H1 (cell line): ENCODE results near the gene ERI3. TPM values are rescaled to one million over a fixed set of nuclear protein-coding genes. Genes with fewer than 3 reads are reported as not detected.

Experiments used
- CTCF ChIA-PET: fragments of 300-600 bp; sonication (Branson Sonifier 250); formaldehyde crosslinking; loops from one replicate; lab custom pipeline; 2021; ENCODE audit not compliant: partially characterized antibody; lab: Charles Lee
- POLR2A ChIA-PET: fragments of 300-600 bp; sonication (Branson Sonifier 250); formaldehyde crosslinking; loops from one replicate; lab custom pipeline; 2021; ENCODE audit warnings: inconsistent platforms; ENCODE audit not compliant: partially characterized antibody; lab: Charles Lee
- DNase-seq, 2 experiments: peaks; one replicate each; pipeline versions ENCODE4 v3.0.0 to v3.0.0-alpha.2; 2010 to 2022; ENCODE audit warnings: low spot score in 2 of 2, low read depth in 1 of 2, mixed read lengths in 1 of 2
- FAIRE-seq: peaks from 2 replicates; lab custom pipeline; 2011; peaks lifted over from hg19 to GRCh38; lab: Jason Lieb, UNC
- H2AFZ ChIP-seq: 2 replicates; pipeline ENCODE4 v1.8.1; 2012; ENCODE audit warnings: low read length, inconsistent platforms
- H2AK5ac ChIP-seq: 2 replicates; pipeline ENCODE4 v1.6.1; 2013; ENCODE audit warnings: low read depth, low read length
- H2BK120ac ChIP-seq: replicated peaks from 2 replicates; pipeline ENCODE3; 2013; ENCODE audit warnings: low read depth, low read length, inconsistent platforms
- H2BK12ac ChIP-seq: 2 replicates; pipeline ENCODE4 v1.6.1; 2013; ENCODE audit warnings: low read depth, low read length
- H2BK15ac ChIP-seq: 2 replicates; pipeline ENCODE4 v1.6.1; 2013; ENCODE audit warnings: low read length
- H2BK20ac ChIP-seq: 2 replicates; pipeline ENCODE4 v1.6.1; 2013; ENCODE audit warnings: low read length
- H2BK5ac ChIP-seq: 2 replicates; pipeline ENCODE4 v1.6.1; 2013; ENCODE audit warnings: low read depth, low read length
- H3K14ac ChIP-seq: 2 replicates; pipeline ENCODE4 v1.6.1; 2013; ENCODE audit warnings: inconsistent platforms; ENCODE audit not compliant: insufficient read length
- H3K18ac ChIP-seq: 2 replicates; pipeline ENCODE4 v1.6.1; 2013; ENCODE audit warnings: low read length; ENCODE audit errors: extremely low read depth
- H3K23ac ChIP-seq: 2 replicates; pipeline ENCODE4 v1.6.1; 2013; ENCODE audit warnings: inconsistent platforms; ENCODE audit not compliant: insufficient read length
- H3K23me2 ChIP-seq: 2 replicates; pipeline ENCODE4 v1.6.1; 2013; ENCODE audit warnings: low read depth, low read length
- H3K27ac ChIP-seq: 2 replicates; pipeline ENCODE4 v1.6.1; 2011; ENCODE audit warnings: low read depth, low read length, inconsistent platforms
- H3K27me3 ChIP-seq, 4 experiments: replicated peaks in 1 of 4; 1 replicate in 1 of 4; 2 replicates in 3 of 4; pipeline versions ENCODE4 v1.6.1 to v1.8.1; 2011 to 2013; ENCODE audit warnings: low read length in 3 of 4, mild to moderate bottlenecking in 3 of 4, inconsistent platforms in 2 of 4, mixed read lengths in 2 of 4, moderate library complexity in 1 of 4; ENCODE audit not compliant: control insufficient read depth in 3 of 4, insufficient read depth in 3 of 4; ENCODE audit errors: extremely low read depth in 1 of 4
- H3K36me3 ChIP-seq, 4 experiments: 2 replicates each; pipeline versions ENCODE4 v1.6.1 to v1.8.1; 2011 to 2013; ENCODE audit warnings: mild to moderate bottlenecking in 4 of 4, low read length in 3 of 4, moderate library complexity in 2 of 4, control low read depth in 1 of 4, inconsistent platforms in 1 of 4; ENCODE audit not compliant: insufficient read depth in 4 of 4, control insufficient read depth in 2 of 4
- H3K4ac ChIP-seq: replicated peaks from 2 replicates; pipeline ENCODE3; 2013; ENCODE audit warnings: low read length, low read depth, mixed read lengths, inconsistent platforms; ENCODE audit not compliant: insufficient read length
- H3K4me1 ChIP-seq, 4 experiments: replicated peaks in 1 of 4; 1 replicate in 1 of 4; 2 replicates in 3 of 4; pipeline versions ENCODE4 v1.6.1 to v1.8.1; 2011 to 2013; ENCODE audit warnings: low read length in 3 of 4, inconsistent platforms in 2 of 4, mixed read lengths in 1 of 4; ENCODE audit not compliant: insufficient read depth in 4 of 4, control insufficient read depth in 3 of 4
- H3K4me2 ChIP-seq, 2 experiments: 2 replicates each; pipeline versions ENCODE4 v1.6.1 to v1.8.1; 2011 to 2013; ENCODE audit warnings: low read depth in 2 of 2, low read length in 2 of 2, control low read depth in 1 of 2, inconsistent platforms in 1 of 2, mild to moderate bottlenecking in 1 of 2; ENCODE audit not compliant: insufficient read depth in 1 of 2
- H3K4me3 ChIP-seq, 4 experiments: fragments of 200-600, 300-600 bp in 1 of 4; sonication (generic), shearing (Covaris generic), sonication (Bioruptor Twin) in 1 of 4; 2 replicates each; pipeline versions ENCODE4 v1.5.1 to v1.8.1; 2011 to 2016; ENCODE audit warnings: low read length in 4 of 4, low read depth in 3 of 4, control low read depth in 2 of 4, inconsistent platforms in 2 of 4, mild to moderate bottlenecking in 2 of 4, mixed read lengths in 1 of 4, moderate library complexity in 1 of 4; ENCODE audit not compliant: insufficient read depth in 2 of 4; ENCODE audit errors: extremely low read depth in 1 of 4
- H3K56ac ChIP-seq: replicated peaks from 2 replicates; pipeline ENCODE3; 2013; ENCODE audit warnings: low read depth, mild to moderate bottlenecking, mixed read lengths, low read length, inconsistent platforms; ENCODE audit not compliant: insufficient read length
- H3K79me1 ChIP-seq: 2 replicates; pipeline ENCODE4 v1.6.1; 2013; ENCODE audit warnings: low read depth, low read length, control low read depth
- H3K79me2 ChIP-seq, 2 experiments: 2 replicates each; pipeline versions ENCODE4 v1.6.1 to v1.8.1; 2012 to 2013; ENCODE audit warnings: low read length in 2 of 2, mild to moderate bottlenecking in 2 of 2, inconsistent platforms in 1 of 2; ENCODE audit not compliant: insufficient read depth in 2 of 2, control insufficient read depth in 1 of 2
- H3K9ac ChIP-seq, 4 experiments: replicated peaks in 1 of 4; 1 replicate in 1 of 4; 2 replicates in 3 of 4; pipeline versions ENCODE4 v1.6.1 to v1.8.1; 2011 to 2013; ENCODE audit warnings: low read depth in 3 of 4, low read length in 3 of 4, control low read depth in 2 of 4, mild to moderate bottlenecking in 2 of 4, moderate library complexity in 2 of 4, inconsistent platforms in 1 of 4; ENCODE audit errors: extremely low read depth in 1 of 4
- H3K9me3 ChIP-seq, 2 experiments: 2 replicates each; pipeline versions ENCODE4 v1.6.1 to v1.8.1; 2012 to 2013; ENCODE audit warnings: mild to moderate bottlenecking in 2 of 2, moderate library complexity in 2 of 2, control low read depth in 1 of 2, inconsistent platforms in 1 of 2, low read depth in 1 of 2, low read length in 1 of 2, mixed read lengths in 1 of 2; ENCODE audit not compliant: insufficient read depth in 2 of 2
- H4K20me1 ChIP-seq, 2 experiments: replicated peaks in 1 of 2; 2 replicates each; pipeline versions ENCODE3 to v1.8.1; 2011 to 2013; ENCODE audit warnings: inconsistent platforms in 2 of 2, low read length in 2 of 2, mild to moderate bottlenecking in 1 of 2; ENCODE audit not compliant: insufficient read depth in 2 of 2, control insufficient read depth in 1 of 2
- H4K5ac ChIP-seq: 2 replicates; pipeline ENCODE4 v1.6.1; 2013; ENCODE audit warnings: low read length, low read depth, mixed read lengths, inconsistent platforms; ENCODE audit not compliant: insufficient read length
- H4K8ac ChIP-seq: 2 replicates; pipeline ENCODE4 v1.8.0; 2013; ENCODE audit warnings: mild to moderate bottlenecking, moderate library complexity, low read length, inconsistent platforms; ENCODE audit not compliant: insufficient read depth; ENCODE audit errors: extremely low read depth
- H4K91ac ChIP-seq: replicated peaks from 2 replicates; pipeline ENCODE3; 2013; ENCODE audit warnings: low read length, mixed read lengths, inconsistent platforms; ENCODE audit not compliant: insufficient read length
- BACH1 ChIP-seq: IDR thresholded peaks from 2 replicates; pipeline ENCODE4 v1.6.1; 2012; ENCODE audit warnings: low read length, improper control_type of control experiment
- BCL11A ChIP-seq, 2 experiments: IDR thresholded peaks; one replicate each; pipeline ENCODE4 v1.6.1; 2011; ENCODE audit warnings: low read depth in 2 of 2, low read length in 2 of 2, mild to moderate bottlenecking in 2 of 2
- KDM5A ChIP-seq: fragments of 200-600 bp; IDR thresholded peaks from 2 replicates; pipeline ENCODE4 v1.7.1; 2012; ENCODE audit warnings: mild to moderate bottlenecking, low read length, inconsistent platforms, mixed read lengths
- POU5F1 ChIP-seq: IDR thresholded peaks from 2 replicates; pipeline ENCODE4 v1.6.1; 2011; ENCODE audit warnings: low read depth, mild to moderate bottlenecking, low read length, moderate library complexity
- RAD21 ChIP-seq, 2 experiments: IDR thresholded peaks in 1 of 2; conservative IDR thresholded peaks in 1 of 2; 2 replicates each; pipeline ENCODE4 v1.6.1; 2011; ENCODE audit warnings: low read depth in 2 of 2, low read length in 2 of 2, improper control_type of control experiment in 1 of 2, inconsistent platforms in 1 of 2, mild to moderate bottlenecking in 1 of 2, moderate library complexity in 1 of 2
- RNF2 ChIP-seq: fragments of 200-900, 300-1000 bp; sonication (generic); IDR thresholded peaks from 2 replicates; pipeline ENCODE4 v1.7.1; 2016; ENCODE audit warnings: borderline replicate concordance, low read depth, mild to moderate bottlenecking, antibody characterized with exemption, low read length; ENCODE audit not compliant: poor library complexity, severe bottlenecking; ENCODE audit errors: missing control alignments
- SP1 ChIP-seq: IDR thresholded peaks from 2 replicates; pipeline ENCODE4 v1.6.1; 2011; ENCODE audit warnings: low read depth, low read length
- SRF ChIP-seq: IDR thresholded peaks from 2 replicates; pipeline ENCODE4 v1.6.1; 2011; ENCODE audit warnings: mild to moderate bottlenecking, low read depth, low read length, moderate library complexity
- TBP ChIP-seq: IDR thresholded peaks from 2 replicates; pipeline ENCODE4 v1.6.1; 2011; ENCODE audit warnings: low read depth, low read length, improper control_type of control experiment
- WGBS, 2 experiments: shearing (Covaris generic) in 1 of 2; methylation state at CpG; one replicate each; pipeline versions ENCODE4 v1.1.6 to v1.1.7; 2013 to 2015; ENCODE audit warnings: low lambda C conversion rate in 2 of 2, mixed read lengths in 2 of 2, inconsistent platforms in 1 of 2, low coverage in 1 of 2, missing lambda C conversion rate in 1 of 2; ENCODE audit not compliant: insufficient replicate concordance in 2 of 2, insufficient coverage in 1 of 2, insufficient read length in 1 of 2; ENCODE audit errors: extremely low coverage in 1 of 2, missing lambda C conversion rate in 1 of 2; 5-methylcytosine and 5-hydroxymethylcytosine counted together
- polyA plus RNA-seq, 7 experiments: library from polyadenylated mRNA; depleted of rRNA in 3 of 7; stranded (reverse) in 5 of 7; unstranded in 2 of 7; fragments of >200 nt in 5 of 7; fragments of 200-250 nt in 2 of 7; gene quantifications; 1 replicate in 5 of 7; 2 replicates in 1 of 7; 4 replicates in 1 of 7; pipeline versions ENCODE4 v1.2.1 to v1.2.3, GENCODE V29; 2011 to 2013; ENCODE audit warnings: missing spikeins in 2 of 7, mixed read lengths in 2 of 7
- total RNA-seq: library from RNA; stranded (reverse); fragmentation: NEBNext Ultra II Directional; extraction: Animal tissue kit (Norgen Biotek cat#: 25700); gene quantifications from 2 replicates; pipeline ENCODE4 v1.2.1, GENCODE V29; 2021
- TF ChIP-seq, protein P1 (sequence below): IDR thresholded peaks from 2 replicates; pipeline ENCODE4 v1.6.1; 2011; ENCODE audit warnings: low read depth, mild to moderate bottlenecking, low read length; ENCODE audit not compliant: insufficient read depth
- TF ChIP-seq, protein P2 (sequence below): IDR thresholded peaks from 2 replicates; pipeline ENCODE4 v1.6.1; 2012; ENCODE audit warnings: low read length, inconsistent platforms

ERI3 gene
- total and polyA plus RNA-seq, 2 of the 8 experiments (the other 6 are each of a cell fraction or from before 2014, with no cell fraction given) = 81.1 to 199 TPM

DNA sequence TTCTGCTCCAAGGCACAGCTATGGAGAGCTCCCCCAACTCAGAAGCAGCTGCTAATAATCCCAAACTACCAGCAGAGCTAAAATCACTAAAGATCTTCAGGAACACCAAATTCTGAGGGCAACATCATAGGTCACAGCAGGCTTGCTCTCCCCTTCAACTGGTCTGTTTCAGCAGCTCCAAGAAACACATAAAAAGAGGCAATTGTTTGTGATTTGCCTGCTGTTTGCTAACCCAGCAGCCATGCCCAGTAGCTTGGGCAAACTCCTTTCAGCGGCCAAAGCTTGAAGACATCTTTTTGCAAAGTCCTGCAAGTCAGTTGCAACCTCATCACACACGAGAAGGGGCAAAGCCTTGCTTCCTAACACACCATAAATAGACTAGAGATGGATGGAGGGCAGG lies 8.9 kb downstream of the ERI3 start:
- H3K56ac ChIP-seq = no peak overlapping the region
- no peaks in the 10 kb centered on the region for H3K23me2 ChIP-seq
- H2AK5ac ChIP-seq = no peak overlapping the region
- no peak overlapping the region for H3K18ac ChIP-seq
- peaks cover 0 to 17% (median 4%) of the 10 kb centered on the region in 4 experiments; a peak in 4 of 7 replicates for H3K4me1 ChIP-seq
- H3K36me3 ChIP-seq = no peaks in the 10 kb centered on the region
- DNase-seq (no peak), FAIRE-seq (no peak)
- no peak overlapping the region for H3K23ac ChIP-seq
- ChIA-PET POLR2A (no interaction called here), CTCF (interaction anchor here (0.9 to 1.5 kb wide), 8 partner anchors 8 to 263 kb away, joined by 3 to 6 read pairs (median 4); no protein-coding TSS in a partner anchor)
- WGBS, 2 experiments = 83% methylated on average over 2 of the region's 2 CpGs; no CpG with 5 or more reads in 1 of the 2 experiments
- H3K79me2 ChIP-seq = peaks cover 9 to 73% of the 10 kb centered on the region in 2 experiments
- no peak overlapping the region for H4K5ac ChIP-seq
- no peak overlapping the region for H2BK20ac ChIP-seq
- no peak overlapping the region for H3K4me2 ChIP-seq
- H3K27me3 ChIP-seq = no peaks in the 10 kb centered on the region
- H2AFZ ChIP-seq = no peak overlapping the region
- H2BK120ac ChIP-seq = no peak overlapping the region
- no peak overlapping the region; the same call in 1 of the 2 replicates for H2BK5ac ChIP-seq
- no peak overlapping the region for H3K27ac ChIP-seq
- no peak overlapping the region for H3K4ac ChIP-seq
- peaks cover 2 to 8% of the 10 kb centered on the region in 2 experiments for H4K20me1 ChIP-seq
- no peak overlapping the region for H4K91ac ChIP-seq
- H3K14ac ChIP-seq = no peak overlapping the region
- no peak overlapping the region for H2BK15ac ChIP-seq
- no peaks in the 10 kb centered on the region for H3K9me3 ChIP-seq
- no peak overlapping the region for H2BK12ac ChIP-seq
- H4K8ac ChIP-seq = no peak overlapping the region
- H3K79me1 ChIP-seq = peaks cover 8% of the 10 kb centered on the region
- no peak overlapping the region for H3K9ac ChIP-seq
- H3K4me3 ChIP-seq = no peak overlapping the region
- TF ChIP-seq BCL11A (IDR thresholded peaks at IDR 0.05; ENCODE audit: low read depth in 2 of 2, low read length in 2 of 2) = no peak
- TF ChIP-seq SP1 = no peak
- TF ChIP-seq RAD21 (IDR thresholded peaks at IDR 0.05 in 1 of 2, conservative IDR thresholded peaks at IDR 0.05 in 1 of 2; ENCODE audit: low read depth in 2 of 2, low read length in 2 of 2) = no peak
- TF ChIP-seq SRF = no peak
- TF ChIP-seq, protein P1, sequence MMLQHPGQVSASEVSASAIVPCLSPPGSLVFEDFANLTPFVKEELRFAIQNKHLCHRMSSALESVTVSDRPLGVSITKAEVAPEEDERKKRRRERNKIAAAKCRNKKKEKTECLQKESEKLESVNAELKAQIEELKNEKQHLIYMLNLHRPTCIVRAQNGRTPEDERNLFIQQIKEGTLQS = no peak
- no peak for TF ChIP-seq RNF2
- no peak for TF ChIP-seq BACH1
- TF ChIP-seq, protein P2, sequence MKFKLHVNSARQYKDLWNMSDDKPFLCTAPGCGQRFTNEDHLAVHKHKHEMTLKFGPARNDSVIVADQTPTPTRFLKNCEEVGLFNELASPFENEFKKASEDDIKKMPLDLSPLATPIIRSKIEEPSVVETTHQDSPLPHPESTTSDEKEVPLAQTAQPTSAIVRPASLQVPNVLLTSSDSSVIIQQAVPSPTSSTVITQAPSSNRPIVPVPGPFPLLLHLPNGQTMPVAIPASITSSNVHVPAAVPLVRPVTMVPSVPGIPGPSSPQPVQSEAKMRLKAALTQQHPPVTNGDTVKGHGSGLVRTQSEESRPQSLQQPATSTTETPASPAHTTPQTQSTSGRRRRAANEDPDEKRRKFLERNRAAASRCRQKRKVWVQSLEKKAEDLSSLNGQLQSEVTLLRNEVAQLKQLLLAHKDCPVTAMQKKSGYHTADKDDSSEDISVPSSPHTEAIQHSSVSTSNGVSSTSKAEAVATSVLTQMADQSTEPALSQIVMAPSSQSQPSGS = no peak
- TF ChIP-seq KDM5A = no peak
- no peak for TF ChIP-seq TBP
- TF ChIP-seq POU5F1 = no peak
